Prostate gland (tissue), 2 donors: ENCODE data around the gene MCOLN1.

ENCODE experiments used
- POLR2A ChIP-seq: fragments of 450-650 bp; IDR thresholded peaks from one replicate; pipeline ENCODE4 v1.6.1; 2016; ENCODE audit warnings: antibody characterized with exemption, mild to moderate bottlenecking
- POLR2AphosphoS5 ChIP-seq: sonication (generic); formaldehyde crosslinking; IDR thresholded peaks from one replicate; pipeline ENCODE4 v1.6.1; 2017; ENCODE audit warnings: antibody characterized with exemption
- TF ChIP-seq, protein P1 (sequence below), 4 experiments: fragments of 200-600 bp in 2 of 4; fragments of 450-650 bp in 2 of 4; sonication (generic) in 2 of 4; IDR thresholded peaks; 1 replicate in 3 of 4; 2 replicates in 1 of 4; pipeline ENCODE4 v1.5.1; 2016 to 2019; ENCODE audit warnings: antibody characterized with exemption in 4 of 4, mild to moderate bottlenecking in 2 of 4, moderate library complexity in 2 of 4

DNA sequence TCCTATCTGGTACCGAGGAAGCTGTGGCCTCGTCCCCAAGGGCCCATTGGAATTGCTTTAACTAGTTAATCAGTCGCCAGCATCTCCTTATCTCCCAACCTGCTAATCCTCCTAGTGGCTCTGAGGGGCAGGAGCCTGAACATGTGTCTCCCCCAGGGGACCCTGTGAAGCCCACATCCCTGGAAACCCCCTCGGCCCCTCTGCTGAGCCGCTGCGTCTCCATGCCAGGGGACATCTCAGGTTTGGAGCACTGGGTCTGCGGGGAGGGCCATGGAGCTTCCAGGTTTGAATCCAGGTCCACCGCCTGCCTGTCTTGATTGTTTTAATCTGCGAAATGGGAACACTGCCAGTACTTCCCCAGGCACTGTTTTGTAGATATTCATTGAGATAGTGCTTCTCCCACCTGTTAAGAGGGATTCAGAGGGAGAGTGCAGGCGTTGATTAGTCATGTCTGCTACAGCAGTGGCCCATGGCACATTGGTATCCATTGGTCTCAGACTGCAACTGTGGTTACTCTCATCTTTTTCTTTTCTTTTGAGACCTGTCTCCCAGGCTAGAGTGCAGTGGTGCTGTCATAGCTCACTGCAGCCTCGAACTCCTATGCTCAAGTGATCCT is 19.5 kb downstream of the MCOLN1 start:
- TF ChIP-seq, protein P1, sequence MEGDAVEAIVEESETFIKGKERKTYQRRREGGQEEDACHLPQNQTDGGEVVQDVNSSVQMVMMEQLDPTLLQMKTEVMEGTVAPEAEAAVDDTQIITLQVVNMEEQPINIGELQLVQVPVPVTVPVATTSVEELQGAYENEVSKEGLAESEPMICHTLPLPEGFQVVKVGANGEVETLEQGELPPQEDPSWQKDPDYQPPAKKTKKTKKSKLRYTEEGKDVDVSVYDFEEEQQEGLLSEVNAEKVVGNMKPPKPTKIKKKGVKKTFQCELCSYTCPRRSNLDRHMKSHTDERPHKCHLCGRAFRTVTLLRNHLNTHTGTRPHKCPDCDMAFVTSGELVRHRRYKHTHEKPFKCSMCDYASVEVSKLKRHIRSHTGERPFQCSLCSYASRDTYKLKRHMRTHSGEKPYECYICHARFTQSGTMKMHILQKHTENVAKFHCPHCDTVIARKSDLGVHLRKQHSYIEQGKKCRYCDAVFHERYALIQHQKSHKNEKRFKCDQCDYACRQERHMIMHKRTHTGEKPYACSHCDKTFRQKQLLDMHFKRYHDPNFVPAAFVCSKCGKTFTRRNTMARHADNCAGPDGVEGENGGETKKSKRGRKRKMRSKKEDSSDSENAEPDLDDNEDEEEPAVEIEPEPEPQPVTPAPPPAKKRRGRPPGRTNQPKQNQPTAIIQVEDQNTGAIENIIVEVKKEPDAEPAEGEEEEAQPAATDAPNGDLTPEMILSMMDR (IDR thresholded peaks at IDR 0.05) = no peak
- TF ChIP-seq POLR2A (no peak), POLR2AphosphoS5 (no peak)
